ENCODE data around the gene DSCAML1.

The DSCAML1 gene

GRCh38 chr11:117731722-117732290, 65.2 kb downstream of the DSCAML1 start:
- DNase-seq (ENCODE audit: low read depth in 1 of 2, low spot score in 1 of 2): no peak

GRCh38 chr11:117730208-117730800, 66.7 kb downstream of the DSCAML1 start:
- DNase-seq (ENCODE audit: low read depth in 1 of 2, low spot score in 1 of 2): no peak

GRCh38 chr11:117725048-117725734, 71.8 kb downstream of the DSCAML1 start:
- no peak for DNase-seq (ENCODE audit: low read depth in 1 of 2, low spot score in 1 of 2)

- no peak for DNase-seq (ENCODE audit: low read depth in 1 of 2, low spot score in 1 of 2)
Measured at GRCh38 chr11:117724621-117725020, 72.4 kb downstream of the DSCAML1 start.

- DNase-seq (ENCODE audit: low read depth in 1 of 2, low spot score in 1 of 2): no peak
Measured at GRCh38 chr11:117724104-117724503, 72.9 kb downstream of the DSCAML1 start.

- no peak for DNase-seq (ENCODE audit: low read depth in 1 of 2, low spot score in 1 of 2)
Measured at GRCh38 chr11:117723277-117724024, 73.6 kb downstream of the DSCAML1 start.

GRCh38 chr11:117722082-117722481, 74.9 kb downstream of the DSCAML1 start:
- DNase-seq (ENCODE audit: low read depth in 1 of 2, low spot score in 1 of 2): no peak

- DNase-seq (ENCODE audit: low read depth in 1 of 2, low spot score in 1 of 2): no peak
Measured at GRCh38 chr11:117720061-117720511, 76.9 kb downstream of the DSCAML1 start.

GRCh38 chr11:117719480-117719879, 77.5 kb downstream of the DSCAML1 start:
- no peak for DNase-seq (ENCODE audit: low read depth in 1 of 2, low spot score in 1 of 2)

GRCh38 chr11:117717485-117718314, 79.3 kb downstream of the DSCAML1 start:
- DNase-seq (ENCODE audit: low read depth in 1 of 2, low spot score in 1 of 2): no peak

GRCh38 chr11:117716521-117717440, 80.2 kb downstream of the DSCAML1 start:
- no peak for DNase-seq (ENCODE audit: low read depth in 1 of 2, low spot score in 1 of 2)

GRCh38 chr11:117715801-117716200, 81.2 kb downstream of the DSCAML1 start:
- DNase-seq (ENCODE audit: low read depth in 1 of 2, low spot score in 1 of 2): no peak

GRCh38 chr11:117713538-117713991, 83.5 kb downstream of the DSCAML1 start:
- DNase-seq (ENCODE audit: low read depth in 1 of 2, low spot score in 1 of 2): no peak

- DNase-seq (ENCODE audit: low read depth in 1 of 2, low spot score in 1 of 2): no peak
Measured at GRCh38 chr11:117712530-117712929, 84.5 kb downstream of the DSCAML1 start.

- DNase-seq (ENCODE audit: low read depth in 1 of 2, low spot score in 1 of 2): no peak
Measured at GRCh38 chr11:117711331-117711730, 85.7 kb downstream of the DSCAML1 start.

- no peak for DNase-seq (ENCODE audit: low read depth in 1 of 2, low spot score in 1 of 2)
Measured at GRCh38 chr11:117710211-117710610, 86.8 kb downstream of the DSCAML1 start.

- no peak for DNase-seq (ENCODE audit: low read depth in 1 of 2, low spot score in 1 of 2)
Measured at GRCh38 chr11:117706322-117706814, 90.6 kb downstream of the DSCAML1 start.

- DNase-seq (ENCODE audit: low read depth in 1 of 2, low spot score in 1 of 2): no peak
Measured at GRCh38 chr11:117705866-117706265, 91.2 kb downstream of the DSCAML1 start.

- DNase-seq (ENCODE audit: low read depth in 1 of 2, low spot score in 1 of 2): no peak
Measured at GRCh38 chr11:117704395-117705100, 92.5 kb downstream of the DSCAML1 start.
